C4-2B (cell line): Measurements from ENCODE around the gene S1PR2.

Experiments used
- ZFX ChIP-seq: fragments of 450-650 bp; IDR thresholded peaks from 2 replicates; pipeline ENCODE4 v1.6.1; 2017
- TF ChIP-seq, protein P1 (sequence below): fragments of 450-650 bp; conservative IDR thresholded peaks from 2 replicates; pipeline ENCODE4 v1.5.1; 2017; ENCODE audit warnings: mild to moderate bottlenecking

DNA sequence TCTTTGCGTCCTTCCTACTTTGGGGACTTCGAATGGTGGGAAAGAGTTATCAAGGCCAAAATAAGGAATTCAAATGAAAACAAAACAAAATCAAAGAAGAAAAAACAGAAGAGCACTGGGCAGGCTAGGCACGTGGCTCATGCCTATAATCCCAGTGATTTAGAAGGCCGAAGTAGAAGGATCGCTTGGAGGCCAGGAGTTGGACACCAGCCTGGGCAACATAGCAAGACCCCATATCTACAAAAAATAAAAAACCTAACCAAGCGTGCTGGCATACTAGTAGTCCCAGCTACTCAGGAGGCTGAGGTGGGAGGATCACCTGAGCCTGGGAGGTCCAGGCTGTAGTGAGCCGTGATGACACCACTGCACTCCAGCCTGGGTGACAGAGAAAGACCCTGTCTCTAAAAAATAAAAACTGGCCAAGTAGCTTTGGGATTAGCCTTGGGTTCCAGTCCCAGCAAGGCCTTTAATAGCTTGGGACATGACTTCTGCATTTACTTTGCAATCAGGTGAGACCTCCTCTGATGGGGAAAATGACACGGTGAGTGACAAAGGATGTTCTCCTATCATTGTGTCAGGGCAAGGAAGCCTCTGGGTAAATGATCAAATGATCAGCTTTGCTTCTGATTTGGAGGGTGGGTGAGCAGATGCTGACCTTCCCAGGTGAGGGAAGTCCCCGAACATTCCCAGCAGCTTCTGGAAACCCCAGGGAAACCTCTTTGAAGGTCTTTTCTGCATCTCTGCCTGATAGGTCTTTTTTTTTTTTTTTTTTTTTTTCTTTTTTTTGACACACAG lies 46.9 kb upstream of the S1PR2 start:
- TF ChIP-seq, protein P1, sequence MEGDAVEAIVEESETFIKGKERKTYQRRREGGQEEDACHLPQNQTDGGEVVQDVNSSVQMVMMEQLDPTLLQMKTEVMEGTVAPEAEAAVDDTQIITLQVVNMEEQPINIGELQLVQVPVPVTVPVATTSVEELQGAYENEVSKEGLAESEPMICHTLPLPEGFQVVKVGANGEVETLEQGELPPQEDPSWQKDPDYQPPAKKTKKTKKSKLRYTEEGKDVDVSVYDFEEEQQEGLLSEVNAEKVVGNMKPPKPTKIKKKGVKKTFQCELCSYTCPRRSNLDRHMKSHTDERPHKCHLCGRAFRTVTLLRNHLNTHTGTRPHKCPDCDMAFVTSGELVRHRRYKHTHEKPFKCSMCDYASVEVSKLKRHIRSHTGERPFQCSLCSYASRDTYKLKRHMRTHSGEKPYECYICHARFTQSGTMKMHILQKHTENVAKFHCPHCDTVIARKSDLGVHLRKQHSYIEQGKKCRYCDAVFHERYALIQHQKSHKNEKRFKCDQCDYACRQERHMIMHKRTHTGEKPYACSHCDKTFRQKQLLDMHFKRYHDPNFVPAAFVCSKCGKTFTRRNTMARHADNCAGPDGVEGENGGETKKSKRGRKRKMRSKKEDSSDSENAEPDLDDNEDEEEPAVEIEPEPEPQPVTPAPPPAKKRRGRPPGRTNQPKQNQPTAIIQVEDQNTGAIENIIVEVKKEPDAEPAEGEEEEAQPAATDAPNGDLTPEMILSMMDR = no peak
- TF ChIP-seq ZFX = no peak
